DOHH2 (cell line): ENCODE data around the gene CNGB1.

Source experiments
- H3F3A ChIP-seq: fragments of 200-600 bp; sonication (generic), shearing (Covaris generic); 2 replicates; pipeline ENCODE4 v1.6.0; 2016; ENCODE audit warnings: antibody characterized with exemption, mild to moderate bottlenecking; ENCODE audit not compliant: control insufficient read depth, insufficient read depth
- H3K27ac ChIP-seq: fragments of 200-600 bp; sonication (generic); 2 replicates; pipeline ENCODE4 v1.5.1; 2014; ENCODE audit warnings: low read depth, mild to moderate bottlenecking, low read length, moderate library complexity
- H3K27me3 ChIP-seq: fragments of 200-600 bp; sonication (generic); 2 replicates; pipeline ENCODE4 v1.6.1; 2014; ENCODE audit warnings: mild to moderate bottlenecking, low read length, mixed read lengths; ENCODE audit not compliant: control insufficient read depth
- H3K36me3 ChIP-seq: fragments of 200-600 bp; sonication (generic); 2 replicates; pipeline ENCODE4 v1.6.1; 2014; ENCODE audit warnings: mild to moderate bottlenecking, low read length, moderate library complexity, mixed read lengths; ENCODE audit not compliant: control insufficient read depth
- H3K4me1 ChIP-seq: fragments of 200-600 bp; sonication (generic); 2 replicates; pipeline ENCODE4 v1.6.1; 2014; ENCODE audit warnings: mild to moderate bottlenecking, low read length, mixed read lengths; ENCODE audit not compliant: control insufficient read depth
- H3K4me2 ChIP-seq: fragments of 200-600 bp; sonication (generic); 2 replicates; pipeline ENCODE4 v1.6.0; 2014; ENCODE audit warnings: mild to moderate bottlenecking, low read length, moderate library complexity
- H3K4me3 ChIP-seq: fragments of 200-600 bp; sonication (generic); 2 replicates; pipeline ENCODE4 v1.5.1; 2014; ENCODE audit warnings: mild to moderate bottlenecking, low read length, mixed read lengths
- H3K79me2 ChIP-seq: fragments of 200-600 bp; sonication (generic); 2 replicates; pipeline ENCODE4 v1.6.1; 2014; ENCODE audit warnings: mild to moderate bottlenecking, low read length, mixed read lengths; ENCODE audit not compliant: control insufficient read depth
- H3K9me2 ChIP-seq: fragments of 200-600 bp; sonication (generic); replicated peaks from 2 replicates; pipeline ENCODE4 v1.6.1; 2014; ENCODE audit warnings: mild to moderate bottlenecking, low read length, mixed read lengths; ENCODE audit not compliant: control insufficient read depth
- H3K9me3 ChIP-seq: fragments of 200-600 bp; sonication (generic); 2 replicates; pipeline ENCODE4 v1.6.1; 2014; ENCODE audit warnings: antibody characterized with exemption, low read length, mixed read lengths; ENCODE audit not compliant: control insufficient read depth, insufficient read depth
- H4K20me1 ChIP-seq: fragments of 200-600 bp; sonication (generic); 2 replicates; pipeline ENCODE4 v1.6.0; 2014; ENCODE audit warnings: low read depth, mild to moderate bottlenecking, antibody characterized with exemption, low read length, moderate library complexity; ENCODE audit not compliant: control insufficient read depth, insufficient read depth
- CTCF ChIP-seq: fragments of 200-600 bp; sonication (generic); IDR thresholded peaks from one replicate; pipeline ENCODE4 v1.5.1; 2014; ENCODE audit warnings: antibody characterized with exemption, mild to moderate bottlenecking, low read depth, low read length; ENCODE audit not compliant: poor library complexity, severe bottlenecking
- EZH2phosphoT487 ChIP-seq: fragments of 200-600 bp; sonication (generic); IDR thresholded peaks from 2 replicates; pipeline ENCODE4 v1.6.1; 2017; ENCODE audit warnings: borderline replicate concordance, mild to moderate bottlenecking, antibody characterized with exemption, low read length, moderate library complexity, mixed read lengths

CNGB1 gene

DNA sequence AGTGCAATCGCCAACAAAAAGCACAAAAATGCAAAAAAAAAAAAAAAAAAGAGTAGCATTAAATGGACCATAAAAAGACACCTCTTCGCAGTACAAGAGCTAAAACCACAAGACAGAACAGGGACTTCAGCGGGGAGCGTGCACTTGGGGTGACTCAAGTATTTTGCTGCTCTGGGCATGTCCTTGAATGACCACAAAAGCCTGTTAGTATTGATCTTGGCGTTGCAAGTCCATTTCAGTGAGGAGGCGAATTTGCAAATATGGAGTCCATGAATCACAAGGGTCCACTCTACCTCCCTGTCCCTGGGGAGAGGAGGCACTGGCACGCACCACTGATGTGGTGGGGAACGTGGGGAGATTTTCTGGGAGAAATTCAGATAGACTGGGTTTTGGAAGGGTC, 78.9 kb downstream of the CNGB1 start:
- Histone ChIP-seq H3K9me3 (no peaks in the 10 kb centered on the region), H3K79me2 (no peaks in the 10 kb centered on the region), H3K9me2 (no peaks in the 10 kb centered on the region), H4K20me1 (no peaks in the 10 kb centered on the region), H3K4me3 (no peak overlapping the region), H3K4me1 (peaks cover 5% of the 10 kb centered on the region), H3K27me3 (peaks cover 20% of the 10 kb centered on the region; the same call in 1 of the 2 replicates), H3F3A (no peaks in the 10 kb centered on the region), H3K36me3 (no peaks in the 10 kb centered on the region), H3K27ac (no peak overlapping the region), H3K4me2 (no peak overlapping the region)
- TF ChIP-seq EZH2phosphoT487, result no peak

DNA sequence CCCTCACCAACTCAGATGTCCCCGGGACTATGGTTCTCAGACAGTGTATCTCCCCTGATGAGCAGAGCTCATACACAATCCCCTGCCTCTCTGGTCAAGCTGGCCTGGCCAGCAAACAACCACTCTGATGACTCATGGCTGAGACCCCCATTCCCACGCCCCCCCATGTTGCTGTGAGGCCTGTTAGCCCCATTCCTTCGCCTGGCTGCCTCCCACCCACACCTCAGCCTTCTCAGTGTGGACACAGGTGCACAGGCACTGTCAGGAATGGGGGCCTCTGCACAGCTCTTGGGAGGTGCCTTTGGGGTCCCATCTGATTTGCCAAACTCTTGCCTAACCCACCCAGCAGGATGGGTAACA, 80.2 kb downstream of the CNGB1 start:
- TF ChIP-seq CTCF (no peak), EZH2phosphoT487 (no peak)
- no peaks in the 10 kb centered on the region for H3K79me2 ChIP-seq
- no peaks in the 10 kb centered on the region for H4K20me1 ChIP-seq
- H3K9me2 ChIP-seq, result no peaks in the 10 kb centered on the region
- peaks cover 20% of the 10 kb centered on the region; the same call in 1 of the 2 replicates for H3K27me3 ChIP-seq
- peaks cover 5% of the 10 kb centered on the region for H3K4me1 ChIP-seq
- H3F3A ChIP-seq, result no peaks in the 10 kb centered on the region
- H3K27ac ChIP-seq, result no peak overlapping the region
- no peaks in the 10 kb centered on the region for H3K9me3 ChIP-seq
- H3K4me3 ChIP-seq, result no peak overlapping the region
- H3K4me2 ChIP-seq, result no peak overlapping the region
- H3K36me3 ChIP-seq, result no peaks in the 10 kb centered on the region

DNA sequence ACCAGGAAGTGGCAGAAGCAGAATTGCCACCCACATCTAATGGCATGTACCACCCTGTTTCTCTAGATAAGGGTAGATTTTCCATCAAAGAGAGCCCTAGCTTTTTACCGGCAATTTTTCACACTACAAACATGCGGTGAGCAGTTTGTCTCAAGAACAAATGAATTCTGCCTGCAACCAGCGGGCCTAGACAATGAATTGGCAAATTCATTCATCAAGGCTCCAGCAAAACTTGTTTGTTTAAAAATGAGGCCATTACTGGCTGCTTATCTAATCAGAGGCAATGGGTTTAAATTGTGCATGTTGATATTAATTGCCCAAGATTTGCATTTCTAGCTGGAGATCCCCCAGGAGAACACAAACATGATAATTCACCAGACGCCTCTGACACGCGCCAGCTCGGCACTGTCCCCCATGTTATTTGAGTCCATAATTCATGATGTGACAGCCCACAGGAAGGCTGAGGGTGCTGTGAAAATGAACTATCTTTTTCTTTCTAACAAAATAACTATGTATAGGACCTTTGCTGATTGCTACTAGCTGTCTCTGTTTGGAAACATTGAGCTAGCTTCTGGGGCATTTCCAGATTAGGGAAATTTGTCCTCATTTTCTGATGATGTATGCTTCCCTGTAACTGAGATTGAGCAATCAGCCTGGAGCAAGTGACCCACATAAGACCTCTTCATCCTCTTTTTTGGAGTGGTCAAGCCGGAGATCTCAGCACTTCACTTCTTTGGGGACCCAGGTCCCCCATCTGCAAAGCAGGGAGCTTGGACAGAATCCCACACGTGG, 80.8 kb downstream of the CNGB1 start:
- H3K4me2 ChIP-seq, result no peak overlapping the region
- H3K36me3 ChIP-seq, result no peaks in the 10 kb centered on the region
- H3K27ac ChIP-seq, result no peak overlapping the region
- no peaks in the 10 kb centered on the region for H3K9me2 ChIP-seq
- no peaks in the 10 kb centered on the region for H3K79me2 ChIP-seq
- peaks cover 5% of the 10 kb centered on the region for H3K4me1 ChIP-seq
- H4K20me1 ChIP-seq, result no peaks in the 10 kb centered on the region
- no peaks in the 10 kb centered on the region for H3K9me3 ChIP-seq
- no peak overlapping the region for H3K4me3 ChIP-seq
- TF ChIP-seq CTCF (no peak), EZH2phosphoT487 (no peak)
- H3K27me3 ChIP-seq, result peaks cover 20% of the 10 kb centered on the region; the same call in 1 of the 2 replicates
- no peaks in the 10 kb centered on the region for H3F3A ChIP-seq

DNA sequence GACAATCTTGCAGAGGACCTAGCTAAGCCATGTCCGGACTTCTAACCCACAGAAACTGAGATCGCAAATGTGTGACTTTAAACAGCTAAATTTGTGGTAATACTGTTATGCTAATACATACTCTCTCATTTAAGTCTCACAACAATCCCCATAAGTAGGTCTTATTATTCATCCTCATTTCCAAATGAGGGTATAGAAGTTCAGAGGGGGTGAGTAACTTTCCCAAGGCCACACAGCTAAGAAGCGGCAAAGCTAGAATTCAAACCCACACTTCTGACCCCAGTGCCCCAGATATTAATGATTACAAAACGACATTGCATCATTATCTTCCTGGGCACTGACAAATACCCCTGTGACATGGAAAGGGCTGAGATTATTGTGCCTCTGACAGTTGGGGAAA, 81.4 kb downstream of the CNGB1 start:
- Histone ChIP-seq H3K4me1 (peaks cover 5% of the 10 kb centered on the region), H3K27me3 (peaks cover 20% of the 10 kb centered on the region), H3K9me2 (no peaks in the 10 kb centered on the region), H3K36me3 (no peaks in the 10 kb centered on the region), H3K9me3 (no peaks in the 10 kb centered on the region), H3F3A (no peaks in the 10 kb centered on the region), H3K4me3 (no peak overlapping the region), H3K4me2 (no peak overlapping the region), H4K20me1 (no peaks in the 10 kb centered on the region), H3K79me2 (no peaks in the 10 kb centered on the region), H3K27ac (no peak overlapping the region)
- TF ChIP-seq CTCF (no peak), EZH2phosphoT487 (no peak)
